ENCODE results near the gene ZNF785. TPM values are rescaled to one million over a fixed set of nuclear protein-coding genes. Genes with fewer than 3 reads are reported as not detected.
"Not testable (repeated sequence)": the region's sequence is repeated elsewhere in the genome, so short reads cannot be mapped to it uniquely, and the experiment has no call there.

The ZNF785 gene
- total RNA-seq, 1 donor from 2014 or later, result 8.7 TPM

- DNase-seq (ENCODE audit: low read depth), result no peak
Measured at GRCh38 chr16:30603945-30604315, 18.4 kb upstream of the ZNF785 start.

- DNase-seq (ENCODE audit: low read depth), result no peak
Measured at GRCh38 chr16:30602616-30603277, 17.2 kb upstream of the ZNF785 start.

GRCh38 chr16:30601966-30602365 lies 16.5 kb upstream of the ZNF785 start:
- no peak for DNase-seq (ENCODE audit: low read depth)

GRCh38 chr16:30600929-30601328 lies 15.4 kb upstream of the ZNF785 start:
- DNase-seq (ENCODE audit: low read depth), result no peak

DNA sequence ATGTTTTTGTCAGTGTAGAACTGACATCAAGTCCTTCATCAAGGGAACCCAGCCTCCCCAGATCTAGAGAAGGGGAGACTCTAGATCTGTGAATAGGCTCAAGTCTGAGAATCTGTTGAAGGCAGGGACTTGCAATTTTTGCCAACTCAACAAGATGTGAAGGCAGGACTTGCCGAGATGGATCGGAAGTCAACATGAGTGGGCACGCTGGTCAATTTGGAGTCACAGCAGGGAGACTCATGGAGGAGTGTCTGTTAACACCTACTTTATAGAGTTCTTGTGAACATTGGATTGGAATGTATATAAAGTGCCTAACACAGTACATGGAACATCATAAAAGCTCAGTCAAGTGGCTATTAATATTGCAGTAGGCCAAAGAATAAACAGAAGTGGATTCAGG lies 14.7 kb upstream of the ZNF785 start:
- no peak for DNase-seq (ENCODE audit: low read depth)

- no peak for DNase-seq (ENCODE audit: low read depth)
Measured at GRCh38 chr16:30592871-30593270, 7.4 kb upstream of the ZNF785 start.

GRCh38 chr16:30590869-30591268 lies 5.4 kb upstream of the ZNF785 start:
- DNase-seq (ENCODE audit: low read depth), result not testable (repeated sequence)

- not testable (repeated sequence) for DNase-seq (ENCODE audit: low read depth)
Measured at GRCh38 chr16:30589582-30589981, 4.1 kb upstream of the ZNF785 start.

- no peak for DNase-seq (ENCODE audit: low read depth)
Measured at GRCh38 chr16:30588651-30589050, 3.2 kb upstream of the ZNF785 start.

GRCh38 chr16:30585022-30585399 lies 486 bp downstream of the ZNF785 start:
- DNase-seq (ENCODE audit: low read depth), result no peak

GRCh38 chr16:30582611-30583340 lies 2.7 kb downstream of the ZNF785 start:
- no peak for DNase-seq (ENCODE audit: low read depth)

- DNase-seq (ENCODE audit: low read depth), result no peak
Measured at GRCh38 chr16:30581457-30581856, 4.0 kb downstream of the ZNF785 start.

GRCh38 chr16:30574678-30575077 lies 10.8 kb downstream of the ZNF785 start:
- DNase-seq (ENCODE audit: low read depth), result no peak

GRCh38 chr16:30571445-30572322 lies 13.8 kb downstream of the ZNF785 start, which contains the start of gene ZNF688:
Gene ZNF688 (minus strand): TSS chr16:30571714. CDS start chr16:30571629, 85 bp downstream.
- DNase-seq (ENCODE audit: low read depth), result peak; percentile 98

DNA sequence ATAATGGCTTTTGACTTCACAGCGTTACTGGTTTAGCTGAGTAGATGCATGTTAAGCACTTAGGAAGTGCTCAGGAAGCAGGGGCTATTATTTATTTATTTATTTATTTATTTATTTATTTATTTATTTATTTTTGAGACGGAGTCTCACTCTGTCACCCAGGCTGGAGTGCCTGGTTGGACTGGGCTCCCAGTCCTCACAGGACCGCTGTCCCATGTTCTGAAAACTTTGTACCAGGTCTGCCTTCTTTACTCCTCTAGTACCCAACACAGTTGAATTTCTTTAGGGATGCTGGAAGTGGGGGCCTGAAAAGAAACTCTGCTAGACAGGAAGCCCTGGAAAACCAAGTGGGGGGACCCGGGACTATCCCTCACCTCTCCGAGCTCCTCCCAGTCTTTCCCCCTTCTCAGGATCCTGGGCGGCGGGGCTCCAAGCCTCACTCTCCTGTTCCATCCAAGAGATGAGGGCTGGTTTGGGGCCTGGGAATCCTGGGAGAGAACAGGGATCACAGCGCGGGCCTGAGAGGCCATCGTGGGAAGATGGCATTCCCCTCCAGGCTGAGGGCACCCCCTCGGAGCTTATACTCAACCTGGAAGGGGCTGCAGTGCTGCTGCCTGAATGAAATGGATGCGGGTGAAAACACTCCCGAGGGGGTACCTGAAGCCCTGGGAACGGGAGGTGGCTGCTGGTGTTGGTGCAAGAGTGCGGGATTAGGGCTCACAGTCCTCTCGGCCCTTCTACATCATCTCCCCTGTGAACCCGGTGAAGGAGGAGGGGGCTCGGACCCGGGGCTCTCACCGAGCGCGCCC lies 14.7 kb downstream of the ZNF785 start:
- peak; percentile 42 for DNase-seq (ENCODE audit: low read depth)

- no peak for DNase-seq (ENCODE audit: low read depth)
Measured at GRCh38 chr16:30569746-30570635, 15.5 kb downstream of the ZNF785 start.

DNA sequence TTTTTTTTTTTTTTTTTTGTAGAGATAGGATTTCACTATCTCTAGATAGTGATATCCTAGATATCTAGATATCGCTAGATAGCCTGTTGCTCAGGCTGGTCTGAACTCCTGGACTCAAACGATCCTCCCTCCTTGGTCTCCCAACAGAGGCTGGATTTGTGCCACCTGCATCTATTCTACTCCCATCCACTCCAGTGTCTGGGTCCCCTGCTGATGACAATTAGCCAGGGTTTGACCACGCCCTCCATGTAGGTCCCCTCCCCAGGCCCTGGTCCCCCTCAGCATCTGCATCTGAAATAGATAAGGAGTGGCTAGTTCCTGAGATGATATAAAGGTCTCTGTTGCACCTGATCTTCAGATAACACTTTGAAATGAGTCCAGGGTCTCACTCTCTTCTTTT lies 16.2 kb downstream of the ZNF785 start:
- no peak for DNase-seq (ENCODE audit: low read depth)

- peak; percentile 74 for DNase-seq (ENCODE audit: low read depth)
Measured at GRCh38 chr16:30567991-30568638, 17.4 kb downstream of the ZNF785 start.

Measured in myocyte (in vitro differentiated cells).